GM21360 (cell line): ENCODE measurements around the gene STC2.

ENCODE experiments used
- ATAC-seq: cut with Tn5 transposase; IDR thresholded peaks from one replicate; pipeline ENCODE4 v1.9.1; 2021; ENCODE audit warnings: mild to moderate bottlenecking, moderate library complexity; ENCODE audit not compliant: unreplicated experiment

STC2 gene

DNA sequence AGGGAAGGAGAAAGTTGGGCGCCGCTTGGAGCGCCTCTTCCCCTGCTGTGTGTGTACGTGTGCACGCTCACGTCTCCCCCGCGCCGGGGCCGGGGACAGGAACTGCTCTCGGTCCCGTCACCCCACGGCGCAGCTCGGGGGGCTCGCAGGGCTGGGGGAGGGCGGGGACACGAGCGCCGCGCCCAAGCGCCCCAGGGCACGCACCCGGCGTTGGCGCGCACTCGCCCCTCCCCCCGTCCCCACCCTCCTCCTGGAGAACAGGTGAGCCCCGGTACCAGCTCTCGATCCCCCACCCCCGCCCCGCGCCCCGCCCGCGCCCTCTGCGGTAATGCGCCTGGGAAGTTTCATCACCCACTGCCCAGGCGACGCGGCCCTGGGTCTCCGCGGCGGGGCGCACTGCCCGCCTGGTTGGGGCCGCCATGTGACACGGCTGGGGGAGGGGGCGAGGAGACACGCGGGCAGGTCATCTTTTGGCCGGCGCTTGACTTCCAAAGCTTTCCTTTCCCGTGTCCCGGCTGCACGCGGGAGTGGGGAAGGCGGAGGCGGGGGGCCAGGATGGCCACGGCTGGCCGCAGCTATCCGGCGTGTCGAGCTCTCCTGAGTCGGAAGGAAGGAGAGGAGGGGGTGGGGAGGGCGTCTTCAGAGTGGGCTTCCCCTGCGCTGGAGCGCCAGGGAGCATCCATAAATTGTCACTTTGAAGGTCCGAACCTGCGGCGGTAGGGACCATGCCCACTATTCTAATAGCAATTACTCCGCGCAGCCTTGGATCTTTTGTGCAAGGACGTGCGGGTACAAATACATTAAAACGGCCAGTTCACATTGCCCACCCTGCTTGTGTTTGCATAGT, 1.5 kb upstream of the STC2 start:
- no peak for ATAC-seq

DNA sequence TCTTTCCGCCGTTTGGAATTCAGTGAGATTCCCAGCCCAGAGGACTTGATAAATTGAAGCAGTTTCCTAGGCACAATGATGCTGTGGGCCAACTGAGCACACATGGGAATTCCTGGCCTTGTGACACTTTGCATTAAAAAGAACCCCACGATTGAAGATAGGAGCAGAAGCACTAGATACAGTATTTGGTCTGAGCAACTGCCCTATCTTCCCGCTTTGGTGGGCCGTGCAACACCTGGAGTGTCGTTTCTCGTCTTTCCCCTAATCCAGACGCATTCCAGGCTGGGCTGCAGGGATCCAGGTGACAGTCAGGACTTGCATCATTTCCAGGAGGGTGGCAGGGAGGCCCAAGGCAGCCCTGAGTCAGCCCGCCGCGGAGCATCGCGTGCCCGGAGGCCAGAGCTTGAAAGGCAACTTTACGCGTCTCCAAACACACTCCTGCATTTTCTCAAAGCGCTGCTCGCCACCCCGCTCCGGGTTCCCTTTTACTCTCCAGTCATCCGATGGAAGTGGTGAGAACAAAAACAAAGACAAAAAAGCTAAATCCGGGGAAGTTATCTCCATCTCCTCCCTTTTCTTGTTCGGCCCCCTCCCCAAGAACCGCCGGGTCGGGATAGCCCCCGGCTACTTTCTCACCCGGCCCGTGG, 753 bp upstream of the STC2 start:
- no peak for ATAC-seq

DNA sequence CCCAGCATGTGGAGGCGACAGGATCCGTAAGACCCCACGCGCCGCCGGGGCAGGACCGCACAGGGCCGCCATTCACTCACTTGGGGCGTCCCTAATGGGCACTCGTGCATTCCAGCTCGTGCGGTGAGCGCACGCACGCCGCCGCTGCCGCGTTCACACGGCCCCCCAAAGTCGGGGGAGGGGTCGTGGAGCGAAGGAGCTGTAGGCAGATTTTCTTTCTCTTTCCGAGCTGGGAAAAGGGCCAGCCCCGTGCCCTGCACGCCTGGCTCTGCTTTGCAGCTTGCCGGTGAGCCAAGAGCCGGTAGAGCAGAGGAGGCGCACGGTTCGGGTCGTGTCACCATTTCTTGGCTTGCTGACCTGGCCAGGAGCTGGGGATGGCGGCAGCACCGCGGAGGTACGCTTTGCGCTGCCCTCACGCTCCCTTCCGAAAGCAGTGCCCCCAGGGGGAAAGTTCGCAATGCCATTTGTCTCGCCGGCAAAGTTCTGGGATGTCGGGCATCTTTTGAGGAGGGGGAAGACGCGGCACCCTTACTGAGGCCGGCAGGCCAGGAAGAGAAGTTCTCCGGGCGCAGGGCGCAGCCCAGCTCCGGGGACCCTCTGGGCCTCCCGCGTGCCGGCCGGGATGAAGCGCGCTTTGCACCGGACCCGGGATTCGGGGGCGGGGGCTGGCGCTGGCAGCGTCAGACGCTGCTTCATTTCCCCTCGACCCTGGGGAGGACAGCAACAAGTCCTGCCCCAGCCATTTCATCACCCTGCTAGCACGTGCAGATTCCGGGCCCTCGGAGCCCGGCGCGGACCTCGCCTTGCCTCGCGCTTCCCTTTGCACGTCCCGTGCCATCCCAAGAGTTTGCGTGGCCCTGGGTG, 898 bp downstream of the STC2 start:
- no peak for ATAC-seq

DNA sequence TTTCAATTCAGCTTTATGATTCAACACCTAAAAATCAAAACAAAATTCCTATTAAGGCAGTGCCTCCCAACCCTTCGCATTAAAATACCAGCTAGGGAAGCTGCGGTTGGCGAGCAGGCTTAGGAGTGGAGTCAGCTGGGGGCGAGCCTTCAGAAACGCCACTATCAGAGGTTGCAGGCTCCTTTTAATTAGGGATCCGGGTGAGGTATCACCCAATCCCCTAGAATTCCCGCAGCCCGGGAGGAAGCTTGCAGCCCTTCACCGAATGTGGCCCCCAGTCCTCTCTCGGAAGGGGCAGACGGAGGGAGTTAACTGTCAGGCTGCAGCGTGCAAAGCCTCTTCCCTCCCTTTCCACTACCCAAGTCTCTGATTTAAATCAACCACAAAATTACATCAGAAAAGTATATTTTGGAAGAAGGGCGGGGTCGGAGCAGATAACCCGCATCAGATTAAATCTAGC, 1.7 kb downstream of the STC2 start:
- no peak for ATAC-seq

DNA sequence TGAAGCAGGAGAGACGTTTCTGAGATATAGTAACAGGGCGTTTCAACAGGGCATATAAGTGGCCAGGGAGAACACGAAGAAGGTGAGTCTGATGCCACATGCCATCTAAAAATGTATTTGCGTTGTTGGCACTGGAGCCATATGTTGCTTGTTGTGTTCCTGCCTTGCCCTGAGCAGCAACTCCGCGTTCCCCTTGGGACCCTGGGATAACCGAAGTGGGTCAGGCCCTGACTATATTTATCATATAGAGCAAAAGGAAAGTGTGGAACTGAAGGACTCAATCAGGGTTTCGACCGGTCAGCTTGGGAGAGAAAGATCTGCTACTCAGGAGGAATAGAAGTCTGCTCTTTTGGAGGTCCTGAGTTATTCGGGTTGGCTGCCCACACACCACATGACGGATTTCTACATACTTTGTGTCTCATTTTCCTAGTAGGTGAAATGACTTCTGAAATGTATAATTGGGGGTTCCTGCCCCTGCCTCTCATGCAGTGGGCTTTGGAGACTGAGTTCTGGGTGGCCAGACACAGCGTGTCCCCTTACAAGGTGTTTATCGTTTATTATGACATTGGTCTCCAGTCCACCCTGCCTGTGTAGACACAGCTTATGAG, 3.0 kb downstream of the STC2 start:
- no peak for ATAC-seq

DNA sequence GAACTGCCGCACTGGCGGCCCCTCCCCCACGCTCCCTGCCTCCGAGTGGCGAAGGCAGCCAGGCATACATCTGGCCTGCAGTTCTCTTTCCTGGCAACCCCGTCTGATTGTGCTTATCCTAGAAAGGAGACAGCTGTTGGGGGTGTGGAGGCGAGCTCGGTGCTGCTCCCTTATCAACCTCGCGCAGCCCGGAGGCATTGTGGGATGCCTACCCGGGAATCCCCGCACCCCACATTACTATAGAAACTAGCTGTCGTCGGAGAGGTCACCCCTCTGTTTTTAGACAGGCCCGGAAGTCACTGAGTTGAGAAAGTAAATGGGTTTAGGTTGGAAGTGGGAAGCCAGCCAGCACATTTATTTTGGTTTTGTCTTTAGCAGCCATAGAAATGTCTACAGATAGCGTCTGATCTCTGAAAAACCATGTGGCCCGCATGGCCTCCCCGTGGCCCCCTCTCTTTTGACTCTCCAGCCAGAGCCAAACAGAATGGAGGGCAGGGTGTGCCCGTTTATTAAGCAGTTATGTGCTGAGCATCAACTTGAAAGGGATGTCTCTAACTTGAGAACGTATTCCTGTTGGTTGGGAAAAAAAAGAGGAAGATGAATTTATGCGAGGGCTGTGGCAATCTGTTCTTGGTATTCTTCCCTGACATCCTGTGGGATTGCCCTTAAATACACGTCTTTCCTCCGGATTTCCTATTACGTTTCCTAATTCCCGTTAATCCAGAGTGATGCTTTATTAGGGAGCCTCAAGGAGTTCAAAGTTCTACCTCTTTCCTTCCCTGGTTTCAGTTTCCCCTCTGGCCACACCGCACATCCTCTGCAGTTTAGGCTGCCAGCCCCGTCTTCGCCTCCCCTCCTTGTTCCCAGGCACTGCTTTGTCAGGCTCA, 3.9 kb downstream of the STC2 start:
- no peak for ATAC-seq

DNA sequence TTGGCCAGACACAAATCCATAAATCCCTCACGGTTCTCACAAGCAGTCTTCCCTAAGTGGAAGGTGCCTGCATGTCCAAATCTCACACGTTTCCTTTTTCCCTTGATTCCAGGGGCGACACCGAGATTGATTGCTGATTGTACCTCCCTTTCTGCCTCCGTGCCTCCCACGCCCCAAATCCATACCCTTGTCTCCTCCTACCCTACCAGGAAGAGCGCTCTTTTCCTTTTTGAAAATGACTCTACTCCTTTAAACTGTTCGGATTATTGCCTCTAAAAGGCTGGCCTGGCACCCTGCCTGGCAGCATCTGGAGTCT, 4.5 kb downstream of the STC2 start:
- no peak for ATAC-seq

DNA sequence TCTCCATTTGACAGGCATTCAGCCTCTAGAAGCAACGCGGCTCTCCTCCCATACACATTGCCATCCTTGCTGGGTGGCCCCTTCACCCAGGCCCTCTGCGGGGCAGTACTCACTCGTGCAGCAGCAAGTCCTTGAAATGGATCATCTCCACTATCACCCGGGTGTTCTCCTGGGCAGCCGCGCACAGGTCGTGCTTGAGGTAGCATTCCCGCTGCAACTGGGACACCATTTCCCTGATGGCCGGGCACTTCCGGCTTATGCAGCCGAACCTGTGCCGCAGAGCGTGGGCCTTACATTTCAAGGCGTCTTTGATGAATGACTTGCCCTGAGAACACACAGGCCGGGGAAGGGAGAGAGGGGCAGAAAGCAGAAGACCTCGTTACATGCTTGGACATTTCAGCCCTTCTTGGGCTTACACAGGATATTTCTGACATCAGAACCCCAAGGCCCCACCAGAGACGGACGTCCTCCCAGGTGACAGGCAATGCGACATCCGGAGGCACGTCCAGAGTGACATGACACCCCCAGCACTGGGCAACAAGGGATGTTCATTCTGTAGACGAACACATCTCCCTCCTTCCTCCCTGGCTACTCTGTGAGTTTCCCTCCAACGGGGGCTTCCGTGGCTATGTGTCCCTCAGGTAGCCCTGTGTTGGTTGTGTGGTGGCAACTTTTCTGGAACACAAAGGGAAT, 5.0 kb downstream of the STC2 start:
- ATAC-seq: no peak

DNA sequence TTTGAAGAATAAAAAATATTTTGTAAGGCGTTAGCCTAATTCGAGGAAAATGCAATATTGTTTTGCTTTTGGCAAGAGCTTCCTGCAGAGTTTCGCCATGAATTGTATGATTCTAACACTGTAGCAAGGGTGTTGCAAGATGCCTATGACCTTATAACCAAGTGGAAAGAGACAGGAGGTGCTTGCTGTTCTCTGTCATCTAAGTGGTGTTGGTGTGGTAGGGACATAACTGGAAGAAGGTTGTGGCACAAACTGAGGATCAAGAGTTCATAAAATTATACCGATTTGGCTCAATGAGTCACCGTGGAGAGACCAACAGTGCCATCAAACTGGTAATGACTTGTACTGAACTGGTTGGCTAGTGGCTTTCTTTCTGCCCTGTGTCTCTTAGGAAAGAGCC, 6.3 kb downstream of the STC2 start:
- no peak for ATAC-seq

DNA sequence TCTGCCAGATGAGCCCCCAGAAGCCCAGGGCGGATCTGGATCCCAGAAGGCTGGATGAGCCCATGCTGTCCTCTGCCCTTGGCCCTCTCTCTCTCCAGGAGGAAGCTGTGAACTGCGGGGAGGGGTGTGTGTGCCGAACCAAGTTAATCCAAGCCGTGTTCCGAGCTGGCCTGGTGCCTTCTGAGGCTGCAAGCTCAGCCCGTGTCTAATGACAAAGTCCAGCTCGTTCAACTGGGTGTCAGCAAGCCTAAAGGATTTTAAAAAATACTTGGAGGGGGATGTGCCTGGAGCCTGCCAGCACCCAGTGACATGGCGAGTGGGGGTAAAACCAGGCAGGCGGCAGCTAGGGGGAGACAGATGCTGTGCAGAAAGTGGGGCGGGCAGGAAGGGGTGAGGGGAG, 8.0 kb downstream of the STC2 start:
- no peak for ATAC-seq

DNA sequence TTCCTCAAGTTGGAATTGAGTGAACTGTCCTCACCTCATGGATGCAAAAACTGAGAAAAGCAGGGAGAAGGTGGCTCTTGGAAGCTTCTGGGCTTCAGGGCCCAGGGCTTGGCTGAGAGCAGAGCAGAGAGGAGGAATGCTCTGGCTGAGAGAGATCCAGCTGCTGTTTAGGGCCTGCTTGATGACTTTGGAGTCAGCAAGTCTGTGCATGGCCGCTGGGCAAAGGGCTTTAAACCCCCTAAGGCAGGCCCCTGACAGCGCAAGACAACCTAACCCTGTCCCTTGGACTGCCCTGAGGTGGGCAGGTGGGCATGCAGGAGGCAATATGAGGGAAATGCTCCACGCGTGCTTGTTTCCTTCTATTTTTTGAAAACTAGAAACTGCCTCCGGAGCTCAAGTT, 8.6 kb downstream of the STC2 start:
- ATAC-seq: no peak

DNA sequence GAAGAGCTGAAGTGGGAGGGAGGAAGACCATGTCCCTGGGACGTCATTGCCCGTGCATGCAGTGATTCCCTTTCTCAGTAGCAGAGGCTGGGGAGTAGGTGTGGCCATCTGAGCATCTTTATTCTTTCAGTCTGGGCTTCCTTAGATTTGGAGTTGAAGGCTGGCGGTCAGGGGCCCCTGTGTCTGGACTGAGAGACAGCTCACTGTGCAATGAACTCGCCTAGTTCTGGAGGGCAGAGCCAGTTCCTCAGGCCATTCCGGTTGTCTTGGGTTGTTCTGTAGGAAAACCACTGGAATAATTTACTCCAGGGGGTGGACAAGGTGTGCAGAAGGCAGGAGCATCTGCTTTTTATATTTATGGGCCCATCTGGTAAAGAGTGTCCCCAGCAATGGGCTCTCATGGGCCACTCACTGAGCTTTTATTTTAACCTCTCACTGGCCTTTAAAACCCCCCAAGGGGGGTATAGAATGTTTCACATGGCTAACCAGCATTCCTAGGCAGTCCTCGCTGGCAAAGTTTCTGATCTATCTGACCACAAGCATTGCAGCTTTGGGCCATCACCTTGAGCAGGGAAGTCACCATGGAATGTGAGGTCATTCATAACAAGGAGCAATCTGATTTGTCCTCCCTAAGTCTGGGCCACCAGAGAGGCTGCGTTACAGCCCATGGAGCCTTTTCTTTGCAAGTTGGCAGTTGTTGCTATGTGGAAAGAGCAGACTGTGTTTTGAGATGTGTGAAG, 9.2 kb downstream of the STC2 start:
- no peak for ATAC-seq

DNA sequence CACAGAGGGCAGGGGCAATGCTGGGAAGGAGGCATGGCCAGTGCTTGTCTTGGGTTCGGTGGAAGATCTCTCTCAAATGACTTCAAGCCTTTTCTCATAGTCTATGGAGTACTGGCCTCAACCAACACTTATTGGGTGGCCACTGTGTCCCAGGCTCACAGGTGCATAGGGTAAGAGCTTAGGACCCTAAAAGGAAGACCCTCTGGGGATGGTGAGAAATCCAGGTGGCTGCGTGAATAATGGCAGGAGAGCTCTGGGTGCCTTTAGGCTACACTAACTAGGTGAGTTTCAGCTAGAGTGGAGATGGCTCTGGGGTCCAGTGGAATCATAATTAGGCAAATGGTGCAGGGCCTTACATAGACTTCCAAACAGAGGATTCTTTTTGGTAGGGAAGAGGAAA, 9.9 kb downstream of the STC2 start:
- no peak for ATAC-seq

DNA sequence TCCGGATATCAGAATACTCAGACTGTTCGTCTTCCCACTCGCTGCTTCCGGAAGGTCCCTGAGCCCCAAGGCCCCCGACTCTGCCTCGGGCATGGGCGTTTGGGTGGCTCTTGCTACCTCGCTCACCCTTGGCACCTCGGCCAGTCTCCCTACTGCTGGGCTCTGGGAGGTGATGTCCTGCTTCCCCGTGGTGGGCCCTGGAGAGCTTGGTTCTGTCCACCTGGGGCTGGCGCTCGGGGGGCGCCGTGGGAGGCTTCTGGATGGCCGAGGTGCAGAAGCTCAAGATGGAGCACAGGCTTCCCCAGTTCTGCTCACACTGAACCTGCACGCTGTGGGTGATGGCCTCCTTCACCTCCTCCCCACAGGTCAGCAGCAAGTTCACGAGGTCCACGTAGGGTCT, 10.4 kb downstream of the STC2 start:
- no peak for ATAC-seq

DNA sequence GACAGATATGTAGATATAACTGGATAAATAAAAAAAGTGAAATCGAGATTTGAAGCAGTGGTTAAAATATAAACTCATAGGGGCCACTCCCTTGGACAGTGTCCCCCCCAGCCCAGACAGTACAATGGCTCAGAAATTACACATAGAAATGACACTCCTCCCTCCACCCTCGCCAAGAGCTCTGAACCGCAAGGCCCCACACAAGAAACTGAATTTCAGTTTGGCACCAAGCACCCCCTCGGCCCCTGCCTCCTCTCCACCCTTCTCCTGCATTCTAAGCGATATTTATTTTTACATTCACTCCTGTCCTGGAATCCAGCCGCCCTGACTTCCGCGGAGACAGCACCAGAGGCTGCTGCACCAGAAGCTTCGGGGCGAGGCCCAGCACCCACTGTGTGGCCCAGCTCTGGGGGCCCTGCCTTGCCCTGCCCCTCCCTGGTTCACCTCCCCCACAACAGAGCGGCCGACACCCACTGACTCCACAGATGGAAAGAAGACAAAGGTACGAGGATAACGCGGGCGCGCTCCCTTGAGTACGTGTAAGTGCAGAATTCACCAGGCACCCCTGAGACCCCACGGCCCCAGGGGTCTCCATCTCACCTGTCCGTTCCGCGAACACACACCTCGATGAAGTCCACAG, 11.0 kb downstream of the STC2 start:
- ATAC-seq: no peak

DNA sequence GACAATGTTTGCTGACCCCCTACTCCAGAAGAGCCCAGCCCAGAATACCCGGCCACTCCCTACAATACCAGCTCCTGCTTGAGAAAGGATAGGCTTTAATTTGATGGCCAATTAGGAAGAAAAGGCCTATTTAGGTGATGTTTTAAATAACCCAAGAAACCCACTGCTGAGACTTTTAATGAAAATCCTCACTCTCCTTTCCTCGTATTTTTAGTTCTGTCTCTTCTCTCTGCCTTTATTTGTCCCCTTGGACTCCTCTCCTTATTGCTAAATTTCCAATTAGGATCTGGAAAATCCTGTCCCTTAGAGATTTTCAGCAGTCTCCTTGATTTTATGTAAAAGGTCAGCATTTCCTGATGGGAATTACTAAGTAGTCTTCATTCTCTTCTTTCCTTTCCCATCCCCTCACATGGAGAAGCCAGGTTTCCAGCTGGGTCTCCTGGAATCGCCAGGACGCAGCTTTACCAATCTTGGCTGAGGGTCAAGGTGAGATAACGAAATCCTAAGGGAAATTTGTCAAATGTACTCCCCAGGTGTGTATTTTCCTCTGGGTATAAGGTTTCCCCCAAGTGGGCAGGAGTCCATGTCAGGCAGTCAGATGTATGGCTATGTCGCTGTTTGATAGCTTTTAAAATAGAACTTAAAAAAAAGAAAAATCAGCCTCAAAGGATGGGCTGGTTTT, 11.7 kb downstream of the STC2 start:
- ATAC-seq: no peak

DNA sequence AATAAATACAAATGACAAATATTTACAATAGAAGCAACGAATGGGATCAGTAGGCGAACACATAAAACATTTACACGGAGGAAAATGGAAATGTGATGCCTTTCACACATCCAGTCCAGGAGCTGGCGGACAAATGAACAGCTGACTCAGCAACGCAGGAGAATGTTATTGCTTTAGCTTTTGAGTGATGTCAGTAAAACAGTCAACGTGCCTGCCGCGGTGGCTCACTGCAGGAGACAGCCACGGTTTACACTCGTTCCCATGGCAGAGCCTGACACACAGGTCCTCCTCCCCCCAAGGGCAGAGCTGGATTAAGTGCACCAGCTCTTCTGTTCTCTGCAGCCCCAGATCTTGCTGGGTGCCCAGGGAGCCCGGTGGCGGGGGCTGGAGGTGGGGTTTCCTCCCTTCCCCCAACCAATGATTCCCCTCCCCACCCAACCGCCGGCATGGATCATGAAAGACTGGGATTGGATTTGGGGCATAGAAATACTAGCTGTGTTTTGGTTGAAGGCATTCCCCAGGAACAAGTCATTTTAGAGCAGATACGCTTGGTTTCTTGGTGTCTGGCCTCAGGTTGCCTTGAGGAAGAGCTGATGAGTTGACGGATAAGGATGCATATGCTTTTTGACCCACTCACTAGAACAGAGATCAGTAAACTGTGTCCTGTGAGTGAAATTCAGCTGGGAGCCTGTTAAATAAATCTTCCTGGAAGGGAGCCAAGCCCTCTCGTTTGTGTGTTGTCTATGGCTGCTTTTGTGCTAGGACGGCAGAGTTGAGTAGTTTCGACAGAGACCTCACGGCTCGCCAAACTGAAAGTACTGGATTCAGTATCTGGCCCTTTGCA, 12.5 kb downstream of the STC2 start:
- no peak for ATAC-seq
